ENCODE measurements around the gene SON.
"Not testable (repeated sequence)": the region's sequence is repeated elsewhere in the genome, so short reads cannot be mapped to it uniquely, and the experiment has no call there.

Gene SON

DNA sequence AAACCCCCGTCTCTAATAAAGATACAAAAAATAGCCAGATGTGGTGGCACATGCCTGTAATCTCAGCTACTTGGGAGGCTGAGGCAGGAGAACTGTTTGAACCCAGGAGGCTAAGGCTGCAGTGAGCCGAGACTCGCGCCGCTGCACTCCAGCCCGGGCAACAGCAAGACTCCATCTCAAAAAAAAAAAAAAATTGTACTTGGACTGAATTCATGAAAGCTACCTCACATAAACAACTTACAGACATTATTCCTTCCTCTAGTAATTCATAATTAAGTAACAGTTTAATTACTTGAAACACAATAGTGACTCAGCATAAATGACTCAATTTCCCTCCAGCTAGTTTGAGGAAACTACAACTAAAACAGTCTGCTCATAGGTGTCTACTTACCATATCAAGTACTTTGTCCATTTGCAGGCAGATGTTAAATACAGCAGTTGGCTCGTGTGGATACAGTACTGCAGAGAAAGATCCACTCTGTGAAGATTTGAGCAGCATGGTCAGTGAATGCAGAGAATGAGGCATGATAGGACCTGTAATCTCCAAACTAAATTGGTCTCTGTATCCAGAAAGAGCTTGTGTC, 36.2 kb downstream of the SON start:
- DNase-seq (ENCODE audit: low read depth): peak; percentile 67

DNA sequence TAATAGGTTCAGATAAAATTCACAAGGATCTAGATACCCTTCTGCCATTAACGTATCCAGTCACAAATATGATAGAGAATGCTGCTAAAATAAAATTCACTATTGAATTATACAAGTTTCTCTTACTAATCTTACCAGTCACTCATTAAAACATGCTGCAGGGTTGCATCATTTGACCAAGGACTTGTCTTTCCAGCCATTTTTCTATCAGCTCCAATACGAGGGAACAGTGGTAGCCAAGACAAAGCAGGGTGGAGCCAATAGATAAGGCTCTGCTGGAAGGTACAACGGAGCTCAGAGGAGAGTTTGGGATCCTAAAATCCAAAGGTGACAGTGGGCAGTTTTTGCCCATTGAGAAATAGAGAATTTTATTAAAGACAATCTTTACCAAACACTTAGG, 41.6 kb downstream of the SON start:
- DNase-seq (ENCODE audit: low read depth): no peak

DNA sequence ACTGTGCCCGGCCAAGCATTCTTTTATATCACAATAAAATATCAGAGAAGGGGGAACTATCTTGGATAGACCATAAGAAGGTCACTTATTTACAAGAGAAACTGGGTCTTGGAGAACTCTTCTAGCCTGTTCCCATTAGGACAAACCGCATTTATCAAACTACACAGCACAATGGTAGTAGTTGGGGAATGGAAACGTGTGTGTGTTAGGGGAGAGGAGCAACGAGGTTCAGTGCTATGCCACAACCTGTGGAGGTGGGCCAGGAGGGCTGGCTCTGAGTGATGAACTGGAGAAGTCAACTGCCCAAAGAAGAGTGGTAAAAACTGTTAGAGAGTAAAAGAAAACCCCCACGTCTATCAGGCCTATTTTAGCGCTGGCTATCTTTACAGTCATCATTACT, 44.1 kb downstream of the SON start:
- DNase-seq (ENCODE audit: low read depth): no peak

DNA sequence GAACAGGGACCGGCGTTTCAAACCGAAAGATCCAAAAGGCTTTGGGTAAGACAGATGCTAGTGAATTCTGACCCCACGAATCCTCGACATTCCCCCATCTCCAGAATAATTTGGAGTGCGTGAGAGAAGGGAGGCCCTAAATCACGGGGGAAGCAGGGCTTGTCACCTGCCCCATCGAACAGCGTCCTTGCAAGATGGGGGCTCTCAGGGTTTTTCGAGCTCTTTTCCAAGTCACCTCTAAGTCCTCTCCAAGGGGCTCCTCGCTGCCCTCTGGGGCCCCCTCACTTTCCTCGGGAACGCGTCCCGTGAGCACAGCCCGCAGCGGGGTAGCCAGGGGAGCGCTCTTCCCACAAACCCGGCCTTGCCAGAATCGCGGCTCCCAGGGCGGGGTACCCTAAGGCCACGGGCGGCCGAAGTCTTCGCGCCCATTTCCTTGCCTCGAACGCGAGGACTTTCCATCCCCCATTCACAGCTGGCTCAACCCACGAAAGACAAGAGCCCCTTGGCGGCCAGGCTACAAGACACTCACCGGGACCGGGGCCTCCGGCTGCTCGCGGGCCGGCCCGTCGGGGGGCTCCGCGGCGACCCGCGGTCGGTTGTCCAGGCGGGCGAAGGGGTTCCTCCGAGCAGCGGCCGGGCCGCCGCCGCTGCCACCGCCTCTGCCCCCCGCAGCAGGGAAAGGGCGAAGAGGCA, 45.1 kb downstream of the SON start:
- DNase-seq (ENCODE audit: low read depth): peak; percentile 51

DNA sequence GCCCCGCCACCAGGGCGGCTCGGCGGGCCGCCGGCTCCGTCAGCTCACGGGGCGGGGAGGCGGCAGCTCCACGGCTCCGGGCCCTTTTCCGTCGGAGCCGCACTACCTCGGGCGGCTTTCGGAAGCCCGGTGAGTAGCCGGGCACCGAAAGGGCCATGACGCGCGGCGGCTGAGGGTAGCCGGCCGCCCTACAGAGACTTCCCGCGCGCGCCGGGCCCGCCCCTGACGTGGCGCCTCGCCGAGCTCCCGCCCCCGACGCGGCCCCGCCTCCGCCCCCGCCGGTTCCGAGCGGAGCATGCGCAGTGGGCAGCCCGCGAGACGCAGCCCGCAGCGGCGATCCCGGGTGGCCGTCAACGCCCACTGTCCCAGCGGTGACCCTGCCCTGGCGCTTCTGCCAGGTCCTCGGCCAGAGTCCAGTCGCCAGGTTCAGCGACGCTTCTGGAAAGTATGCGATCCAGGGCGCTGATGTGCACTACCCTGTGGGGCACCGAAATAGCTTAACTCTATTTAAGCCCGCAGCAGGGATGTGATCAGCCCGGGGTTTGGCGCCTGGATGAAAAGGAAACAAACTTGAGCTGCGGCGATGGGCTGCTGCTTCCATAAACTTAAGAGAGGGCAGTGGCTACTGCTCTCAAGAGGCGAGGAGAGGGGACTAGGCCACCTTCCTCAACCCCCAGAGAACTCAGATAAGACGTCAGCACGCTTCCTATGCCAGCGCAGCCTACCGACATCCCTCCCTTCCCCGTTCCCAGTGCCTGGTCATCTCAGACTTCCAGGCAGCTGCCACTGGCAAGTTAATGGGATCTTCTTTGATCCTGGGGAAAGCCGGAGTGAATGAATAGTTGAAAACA, 45.9 kb downstream of the SON start, which contains the start of gene DONSON:
TSS of gene DONSON (minus strand) at position 200 of the 851 bp plus-strand sequence. CDS start at position 157, 43 bp downstream.
- DNase-seq (ENCODE audit: low read depth): peak; percentile 85

DNA sequence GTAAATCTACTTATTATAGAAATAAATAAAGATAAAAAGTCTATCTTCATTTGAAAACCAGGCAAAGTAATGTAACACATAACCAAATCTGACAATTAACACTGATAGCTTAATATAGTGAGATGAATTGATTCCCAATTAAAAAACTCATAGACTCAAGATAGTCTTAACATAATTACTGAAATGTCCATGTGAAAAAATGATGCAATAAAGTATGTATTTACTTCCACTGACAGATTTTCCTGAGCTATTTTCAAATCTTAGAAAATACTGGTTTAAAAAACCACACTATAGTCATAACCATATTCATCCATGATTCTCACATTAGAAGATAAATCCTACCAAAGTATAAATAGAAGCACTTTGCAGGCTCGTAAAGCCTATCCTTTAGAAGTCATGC, 55.2 kb downstream of the SON start:
- DNase-seq (ENCODE audit: low read depth): no peak

DNA sequence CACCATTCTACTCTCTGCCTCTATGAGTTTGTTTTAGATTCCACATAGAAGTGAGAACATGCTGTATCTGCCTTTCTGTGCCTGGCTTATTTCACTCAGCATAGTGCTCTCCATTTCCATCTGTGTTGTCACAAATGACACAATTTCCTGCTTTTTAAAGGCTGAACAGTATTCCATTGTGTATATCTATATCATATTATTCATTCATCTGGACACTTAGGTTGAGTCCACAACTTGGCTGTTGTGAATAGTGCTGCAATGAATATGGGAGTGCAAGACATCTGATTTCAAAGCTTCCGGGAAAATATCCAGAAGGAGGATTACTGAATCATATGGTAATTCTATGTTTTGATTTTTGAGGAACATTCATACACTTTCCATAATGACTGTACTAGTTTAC, 65.7 kb downstream of the SON start:
- DNase-seq (ENCODE audit: low read depth): no peak

DNA sequence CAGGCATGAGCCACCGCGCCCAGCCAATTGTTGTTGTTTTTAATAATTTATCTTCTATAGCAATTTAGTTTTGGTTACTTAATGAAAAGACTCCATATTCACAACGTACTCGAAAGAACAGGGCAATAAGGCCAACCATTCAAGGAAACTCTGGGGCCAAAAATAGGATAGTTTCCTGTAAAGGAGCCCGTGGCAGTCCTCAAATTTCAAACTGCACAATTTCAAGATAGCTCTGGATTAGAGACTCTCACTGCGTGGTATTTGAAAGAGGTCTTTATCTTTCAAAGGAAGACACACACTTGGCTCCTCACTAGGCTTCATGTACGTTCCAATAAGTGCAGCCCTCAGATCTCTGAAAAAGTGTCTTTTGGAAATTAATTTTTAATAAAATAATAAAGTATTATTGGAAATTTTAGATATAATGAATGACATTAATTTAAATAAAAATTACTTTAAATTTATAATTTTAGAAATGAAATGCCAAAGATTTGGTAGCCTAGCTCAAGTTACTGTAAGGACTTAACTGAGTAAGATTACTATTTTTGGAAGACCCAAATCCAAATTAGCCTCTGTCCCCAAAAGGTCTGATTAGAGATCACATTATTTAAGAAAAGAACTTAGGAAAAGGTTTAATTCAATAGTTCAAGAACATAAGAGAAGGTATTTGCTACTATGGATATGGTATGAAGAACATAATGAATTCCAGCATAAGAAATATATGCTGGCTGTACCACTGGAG, 68.3 kb downstream of the SON start:
- DNase-seq (ENCODE audit: low read depth): no peak

DNA sequence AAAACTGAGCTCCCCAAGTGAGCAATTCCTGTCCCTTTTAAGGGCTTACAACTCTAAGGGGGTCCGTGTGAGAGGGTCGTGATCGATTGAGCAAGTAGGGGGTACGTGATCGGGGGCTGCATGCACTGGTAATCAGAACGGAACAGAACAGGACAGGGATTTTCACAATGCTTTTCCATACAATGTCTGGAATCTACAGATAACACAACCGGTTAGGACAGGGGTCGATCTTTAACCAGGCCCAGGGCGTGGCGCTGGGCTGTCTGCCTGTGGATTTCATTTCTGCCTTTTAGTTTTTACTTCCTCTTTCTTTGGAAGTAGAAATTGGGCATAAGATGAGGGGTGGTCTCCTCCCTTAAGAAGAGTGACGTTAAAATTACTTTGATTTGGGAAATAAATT, 74.7 kb downstream of the SON start:
- not testable (repeated sequence) for DNase-seq (ENCODE audit: low read depth)

DNA sequence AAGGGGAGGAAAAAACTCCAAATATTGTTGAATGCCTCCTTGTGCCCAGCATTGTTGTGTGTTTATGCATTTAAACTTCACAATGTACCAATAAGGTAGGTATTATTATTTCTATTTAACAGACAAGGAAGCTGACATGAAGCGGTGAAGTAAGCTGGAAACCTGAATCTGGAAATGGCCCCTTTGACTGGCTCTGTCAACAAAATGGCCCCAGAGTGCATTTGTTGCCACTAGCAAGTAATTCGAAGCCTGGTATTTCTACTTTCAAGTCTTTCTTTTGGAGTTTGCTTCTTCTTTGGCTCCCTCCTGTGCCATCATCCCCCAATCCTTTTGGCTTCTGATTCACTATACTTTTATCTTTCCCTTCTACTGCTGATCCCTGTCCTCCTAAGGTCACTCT, 75.6 kb downstream of the SON start:
- DNase-seq (ENCODE audit: low read depth): no peak

DNA sequence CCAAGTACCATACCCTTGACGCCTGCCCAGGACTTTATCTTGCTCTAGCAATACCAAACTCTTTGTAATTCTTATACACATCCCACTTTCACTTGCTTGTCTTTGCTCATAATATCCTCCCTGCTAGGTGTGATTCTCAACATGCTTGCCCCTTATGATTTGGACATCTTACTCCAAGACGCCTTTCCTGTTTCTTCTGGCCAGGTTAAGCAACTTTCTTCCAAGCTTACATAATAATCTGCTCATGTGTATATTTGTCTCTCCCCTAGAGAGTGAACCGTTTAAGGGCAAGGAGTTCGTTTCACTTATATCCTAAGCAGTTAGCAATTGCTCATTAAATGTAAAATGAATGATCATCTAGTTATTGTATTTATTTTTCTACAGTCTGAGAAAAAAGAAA, 76.9 kb downstream of the SON start:
- DNase-seq (ENCODE audit: low read depth): no peak

DNA sequence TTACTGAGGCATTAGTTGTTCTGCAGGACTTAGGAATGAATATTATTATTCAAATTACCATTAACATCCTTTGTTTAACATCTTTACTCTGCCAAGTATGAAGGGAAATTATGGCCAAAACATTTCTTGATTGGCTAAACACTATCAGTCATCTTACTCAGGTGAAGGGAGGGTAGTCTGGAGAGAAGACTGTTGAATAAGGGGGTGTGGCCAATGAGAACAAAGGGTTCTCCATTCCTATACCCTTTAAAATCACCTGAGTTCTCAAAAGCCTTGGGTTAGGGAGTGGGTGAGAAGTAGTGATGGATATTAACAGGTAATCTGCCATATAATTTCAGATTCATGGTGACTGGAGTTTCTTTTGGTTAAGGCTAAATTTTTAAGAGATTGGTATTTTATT, 79.4 kb downstream of the SON start:
- DNase-seq (ENCODE audit: low read depth): no peak

DNA sequence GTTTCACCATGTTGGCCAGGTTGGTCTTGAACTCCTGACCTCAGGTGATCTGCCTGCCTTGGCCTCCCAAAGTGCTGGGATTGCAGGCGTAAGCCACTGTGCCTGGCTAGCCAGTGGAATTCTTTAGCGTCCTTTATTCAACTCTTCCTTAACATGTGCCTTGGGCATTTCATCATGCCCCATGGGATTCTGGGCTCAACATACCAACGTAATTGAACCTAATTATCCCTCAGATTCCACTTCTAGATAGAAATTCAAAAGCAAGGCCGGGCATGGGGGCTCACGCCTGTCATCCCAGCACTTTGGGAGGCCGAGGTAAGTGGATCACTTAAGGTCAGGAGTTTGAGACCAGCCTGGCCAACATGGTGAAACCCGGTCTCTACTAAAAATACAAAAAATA, 83.3 kb downstream of the SON start:
- not testable (repeated sequence) for DNase-seq (ENCODE audit: low read depth)
